GM12878 (cell line): Measurements from ENCODE around the gene RGS4.

Experiments used
- CTCF ChIP-seq, 3 experiments: IDR thresholded peaks in 2 of 3; conservative IDR thresholded peaks in 1 of 3; 2 replicates each; pipeline ENCODE4 v1.5.1; 2011; ENCODE audit warnings: low read depth in 3 of 3, low read length in 3 of 3, mild to moderate bottlenecking in 3 of 3, control low read depth in 2 of 3, moderate library complexity in 2 of 3, inconsistent platforms in 1 of 3, mixed read lengths in 1 of 3; ENCODE audit not compliant: control insufficient read depth in 2 of 3, insufficient read depth in 1 of 3; ENCODE audit errors: extremely low read depth in 1 of 3
- EGR1 ChIP-seq, 2 experiments: IDR thresholded peaks; 1 replicate in 1 of 2; 2 replicates in 1 of 2; pipeline ENCODE4 v1.6.1; 2011 to 2012; ENCODE audit warnings: low read depth in 2 of 2, low read length in 2 of 2, borderline replicate concordance in 1 of 2, mild to moderate bottlenecking in 1 of 2, moderate library complexity in 1 of 2

GRCh38 chr1:163107655-163108054 lies 38.5 kb downstream of the RGS4 start:
- TF ChIP-seq CTCF (IDR thresholded peaks at IDR 0.05 in 2 of 3, conservative IDR thresholded peaks at IDR 0.05 in 1 of 3; ENCODE audit: control insufficient read depth in 2 of 3, extremely low read depth in 1 of 3, insufficient read depth in 1 of 3, low read depth in 3 of 3, low read length in 3 of 3), result no peak
- no peak for TF ChIP-seq EGR1 (IDR thresholded peaks at IDR 0.05; ENCODE audit: borderline replicate concordance in 1 of 2, low read depth in 2 of 2, low read length in 2 of 2)
